NCI-H460 (cell line): ENCODE results near the gene NCAM2. TPM values are rescaled to one million over a fixed set of nuclear protein-coding genes. Genes with fewer than 3 reads are reported as not detected.

Source experiments
- DNase-seq: peaks from one replicate; pipeline ENCODE4 v3.0.0-alpha.2; 2016; ENCODE audit warnings: low read depth; ENCODE audit errors: extremely low read depth
- polyA plus RNA-seq: library from polyadenylated mRNA; depleted of rRNA; stranded (reverse); fragments of >200 nt; gene quantifications from 2 replicates; pipeline ENCODE4 v1.2.3, GENCODE V29; 2014; cell fraction: nucleus; rRNA removed
- total RNA-seq: library from RNA; depleted of rRNA; stranded (reverse); fragments of >200 nt; shearing (Covaris generic); gene quantifications from 2 replicates; pipeline ENCODE4 v1.2.3, GENCODE V29; 2014; rRNA removed

Gene NCAM2
- total RNA-seq: 14.0 and 16.7 TPM in 2 replicates
- 4.9 and 7.8 TPM in 2 replicates for polyA plus RNA-seq

GRCh38 chr21:20997636-20998455 lies at the start of gene NCAM2:
Gene NCAM2 (plus strand): TSS chr21:20998409.
- DNase-seq: peak; percentile 62

- no peak for DNase-seq
Observed at GRCh38 chr21:20949884-20950283, 48.3 kb upstream of the NCAM2 start.

- no peak for DNase-seq
Observed at GRCh38 chr21:20965816-20966215, 32.4 kb upstream of the NCAM2 start.

- DNase-seq: peak; percentile 6
Observed at GRCh38 chr21:20968391-20968790, 29.8 kb upstream of the NCAM2 start.

- no peak for DNase-seq
Observed at GRCh38 chr21:20970691-20971090, 27.5 kb upstream of the NCAM2 start.

GRCh38 chr21:20971296-20971921 lies 26.8 kb upstream of the NCAM2 start:
- peak; percentile 46 for DNase-seq

GRCh38 chr21:20994790-20995189 lies 3.4 kb upstream of the NCAM2 start:
- DNase-seq: no peak

- DNase-seq: peak; percentile 70
Observed at GRCh38 chr21:20996421-20997310, 1.5 kb upstream of the NCAM2 start.

- DNase-seq: no peak
Observed at GRCh38 chr21:20997311-20997635, 936 bp upstream of the NCAM2 start.

GRCh38 chr21:20998456-20998789 lies 214 bp downstream of the NCAM2 start:
- DNase-seq: no peak

GRCh38 chr21:20998886-20999285 lies 677 bp downstream of the NCAM2 start:
- no peak for DNase-seq

- DNase-seq: peak; percentile 55
Observed at GRCh38 chr21:20999659-21000058, 1.4 kb downstream of the NCAM2 start.

GRCh38 chr21:21000591-21001175 lies 2.5 kb downstream of the NCAM2 start:
- no peak for DNase-seq

- no peak for DNase-seq
Observed at GRCh38 chr21:21001591-21002100, 3.4 kb downstream of the NCAM2 start.

- no peak for DNase-seq
Observed at GRCh38 chr21:21002153-21002552, 3.9 kb downstream of the NCAM2 start.

- DNase-seq: peak; percentile 47
Observed at GRCh38 chr21:21003701-21004100, 5.5 kb downstream of the NCAM2 start.

GRCh38 chr21:21007606-21008005 lies 9.4 kb downstream of the NCAM2 start:
- no peak for DNase-seq

GRCh38 chr21:21010228-21010627 lies 12.0 kb downstream of the NCAM2 start:
- no peak for DNase-seq

- DNase-seq: no peak
Observed at GRCh38 chr21:21010698-21011097, 12.5 kb downstream of the NCAM2 start.

GRCh38 chr21:21018821-21019220 lies 20.6 kb downstream of the NCAM2 start:
- no peak for DNase-seq

- DNase-seq: no peak
Observed at GRCh38 chr21:21019681-21020080, 21.5 kb downstream of the NCAM2 start.
